Effector memory CD4-positive, alpha-beta T cell (primary cell): ENCODE data around the gene PPP1R15A.

Experiments used
- DNase-seq, 3 donors: peaks; one replicate each; pipeline ENCODE4 v3.0.0-alpha.2; 2020
- H3K27ac ChIP-seq: 2 replicates; pipeline ENCODE4 v1.7.0; 2013; ENCODE audit warnings: mild to moderate bottlenecking, low read length, moderate library complexity; ENCODE audit not compliant: insufficient read depth, poor library complexity, severe bottlenecking
- H3K27me3 ChIP-seq: replicated peaks from 2 replicates; pipeline ENCODE4 v1.7.0; 2013; ENCODE audit warnings: mild to moderate bottlenecking, low read length; ENCODE audit not compliant: insufficient read depth, control insufficient read depth, poor library complexity, severe bottlenecking
- H3K36me3 ChIP-seq: 2 replicates; pipeline ENCODE4 v1.7.0; 2013; ENCODE audit warnings: mild to moderate bottlenecking, low read length, moderate library complexity; ENCODE audit not compliant: control insufficient read depth, insufficient read depth
- H3K4me1 ChIP-seq: 2 replicates; pipeline ENCODE4 v1.7.0; 2013; ENCODE audit warnings: low read length, mild to moderate bottlenecking; ENCODE audit not compliant: control insufficient read depth, insufficient read depth, poor library complexity, severe bottlenecking
- H3K4me3 ChIP-seq: 2 replicates; pipeline ENCODE4 v1.7.0; 2013; ENCODE audit warnings: low read length, low read depth, mild to moderate bottlenecking; ENCODE audit not compliant: insufficient read depth, poor library complexity, severe bottlenecking
- H3K9me3 ChIP-seq: 2 replicates; pipeline ENCODE4 v1.7.0; 2013; ENCODE audit warnings: mild to moderate bottlenecking, low read length, moderate library complexity; ENCODE audit not compliant: control insufficient read depth

The PPP1R15A gene

GRCh38 chr19:48856921-48857320 is 15.3 kb upstream of the PPP1R15A start:
- no peak overlapping the region for H3K4me3 ChIP-seq
- DNase-seq = no peak
- no peaks in the 10 kb centered on the region for H3K36me3 ChIP-seq
- no peaks in the 10 kb centered on the region for H3K27me3 ChIP-seq
- H3K27ac ChIP-seq = no peak overlapping the region
- peaks cover 5% of the 10 kb centered on the region for H3K4me1 ChIP-seq
- H3K9me3 ChIP-seq = no peaks in the 10 kb centered on the region

GRCh38 chr19:48858984-48859710 is 13.1 kb upstream of the PPP1R15A start:
- Histone ChIP-seq H3K4me1 (peaks cover 5% of the 10 kb centered on the region), H3K4me3 (peak overlapping the region; percentile 36), H3K27me3 (no peaks in the 10 kb centered on the region), H3K36me3 (no peaks in the 10 kb centered on the region), H3K27ac (peak overlapping the region; percentile 30), H3K9me3 (no peaks in the 10 kb centered on the region)
- peak; percentile 68 to 70 (median 69) for DNase-seq

GRCh38 chr19:48859711-48860572 is 12.3 kb upstream of the PPP1R15A start:
- Histone ChIP-seq H3K9me3 (no peaks in the 10 kb centered on the region), H3K4me3 (peak overlapping the region; percentile 36), H3K36me3 (no peaks in the 10 kb centered on the region), H3K27me3 (no peaks in the 10 kb centered on the region), H3K27ac (peak overlapping the region; percentile 30), H3K4me1 (peaks cover 5% of the 10 kb centered on the region)
- no peak for DNase-seq

GRCh38 chr19:48861313-48861712 is 10.9 kb upstream of the PPP1R15A start:
- Histone ChIP-seq H3K27me3 (no peaks in the 10 kb centered on the region), H3K4me3 (no peak overlapping the region), H3K4me1 (peaks cover 5% of the 10 kb centered on the region), H3K36me3 (no peaks in the 10 kb centered on the region), H3K9me3 (no peaks in the 10 kb centered on the region), H3K27ac (no peak overlapping the region)
- DNase-seq = no peak

GRCh38 chr19:48862827-48863226 is 9.4 kb upstream of the PPP1R15A start:
- Histone ChIP-seq H3K9me3 (no peaks in the 10 kb centered on the region), H3K4me1 (peaks cover 5% of the 10 kb centered on the region), H3K4me3 (no peak overlapping the region), H3K36me3 (no peaks in the 10 kb centered on the region), H3K27ac (no peak overlapping the region), H3K27me3 (no peaks in the 10 kb centered on the region)
- no peak for DNase-seq

GRCh38 chr19:48866692-48867091 is 5.5 kb upstream of the PPP1R15A start:
- no peak overlapping the region for H3K27ac ChIP-seq

GRCh38 chr19:48867123-48867745 is 5.0 kb upstream of the PPP1R15A start:
- Histone ChIP-seq H3K4me1 (no peaks in the 10 kb centered on the region), H3K36me3 (no peaks in the 10 kb centered on the region), H3K9me3 (no peaks in the 10 kb centered on the region), H3K27me3 (no peaks in the 10 kb centered on the region), H3K27ac (no peak overlapping the region), H3K4me3 (no peak overlapping the region)
- DNase-seq = no peak

More at GRCh38 chr19:48866692-48867091, 5.5 kb upstream of the PPP1R15A start:
- Histone ChIP-seq H3K9me3 (no peaks in the 10 kb centered on the region), H3K4me1 (no peaks in the 10 kb centered on the region), H3K4me3 (no peak overlapping the region), H3K36me3 (no peaks in the 10 kb centered on the region), H3K27me3 (no peaks in the 10 kb centered on the region)
- DNase-seq = no peak

- H3K36me3 ChIP-seq = peaks cover 5% of the 10 kb centered on the region
- H3K27me3 ChIP-seq = no peaks in the 10 kb centered on the region
- H3K27ac ChIP-seq = no peak overlapping the region
- no peak for DNase-seq
- no peaks in the 10 kb centered on the region for H3K4me1 ChIP-seq
- no peaks in the 10 kb centered on the region for H3K9me3 ChIP-seq
- no peak overlapping the region for H3K4me3 ChIP-seq
Measured at GRCh38 chr19:48867746-48868113, 4.5 kb upstream of the PPP1R15A start.

- Histone ChIP-seq H3K4me1 (peaks cover 4% of the 10 kb centered on the region), H3K9me3 (no peaks in the 10 kb centered on the region), H3K36me3 (peaks cover 7% of the 10 kb centered on the region), H3K4me3 (no peak within 1 kb of the TSS), H3K27ac (no peak within 1 kb of the TSS), H3K27me3 (no peaks in the 10 kb centered on the region)
- no peak for DNase-seq
Measured at GRCh38 chr19:48868114-48868886, 3.9 kb upstream of the PPP1R15A start, which contains the start of gene PLEKHA4. Gene PLEKHA4 (minus strand): TSS chr19:48868617. CDS start chr19:48867620, 997 bp downstream.
